CD14-positive monocyte (primary cell): Measurements from ENCODE around the gene GNB2. TPM values are rescaled to one million over a fixed set of nuclear protein-coding genes. Genes with fewer than 3 reads are reported as not detected.
"Not testable (repeated sequence)": the region's sequence is repeated elsewhere in the genome, so short reads cannot be mapped to it uniquely, and the experiment has no call there.

Source experiments
- DNase-seq, 3 donors: peaks; one replicate each; pipeline ENCODE4 v3.0.0-alpha.2; 2011 to 2022
- H2AFZ ChIP-seq: 2 replicates; pipeline ENCODE4 v1.6.0; 2012; ENCODE audit warnings: mild to moderate bottlenecking, low read depth, low read length, inconsistent platforms; ENCODE audit not compliant: insufficient read depth, poor library complexity, severe bottlenecking
- H3K27ac ChIP-seq, 2 donors: 1 replicate in 1 of 2; 2 replicates in 1 of 2; pipeline ENCODE4 v1.5.1; 2012 to 2013; ENCODE audit warnings: low read length in 2 of 2, control low read depth in 1 of 2, inconsistent platforms in 1 of 2, low read depth in 1 of 2, mild to moderate bottlenecking in 1 of 2
- H3K27me3 ChIP-seq, 2 donors: one replicate each; pipeline versions ENCODE4 v1.6.0 to v1.6.1; 2011 to 2013; ENCODE audit warnings: low read length in 2 of 2; ENCODE audit not compliant: control insufficient read depth in 2 of 2, insufficient read depth in 2 of 2
- H3K36me3 ChIP-seq, 2 donors: replicated peaks in 1 of 2; 1 replicate in 1 of 2; 2 replicates in 1 of 2; pipeline versions ENCODE4 v1.5.1 to v1.6.1; 2012 to 2013; ENCODE audit warnings: low read length in 2 of 2, control low read depth in 1 of 2, inconsistent platforms in 1 of 2, mild to moderate bottlenecking in 1 of 2; ENCODE audit not compliant: insufficient read depth in 2 of 2, control insufficient read depth in 1 of 2
- H3K4me1 ChIP-seq, 2 donors: 1 replicate in 1 of 2; 2 replicates in 1 of 2; pipeline versions ENCODE4 v1.5.1 to v1.6.1; 2012 to 2013; ENCODE audit warnings: low read length in 2 of 2, control low read depth in 1 of 2, inconsistent platforms in 1 of 2, mild to moderate bottlenecking in 1 of 2, moderate library complexity in 1 of 2; ENCODE audit not compliant: insufficient read depth in 2 of 2, control insufficient read depth in 1 of 2
- H3K4me2 ChIP-seq: replicated peaks from 2 replicates; pipeline ENCODE3; 2012; ENCODE audit warnings: low read length, moderate library complexity, mild to moderate bottlenecking; ENCODE audit not compliant: poor library complexity, severe bottlenecking; ENCODE audit errors: extremely low read depth
- H3K4me3 ChIP-seq, 3 experiments: fragments of 200-600 bp in 1 of 3; sonication (generic) in 1 of 3; replicated peaks in 1 of 3; 1 replicate in 2 of 3; 2 replicates in 1 of 3; pipeline ENCODE4 v1.5.1; 2011 to 2013; ENCODE audit warnings: low read length in 3 of 3, mild to moderate bottlenecking in 3 of 3, control low read depth in 2 of 3, low read depth in 2 of 3, inconsistent platforms in 1 of 3, moderate library complexity in 1 of 3
- H3K79me2 ChIP-seq: 2 replicates; pipeline ENCODE4 v1.6.0; 2012; ENCODE audit warnings: mild to moderate bottlenecking, control low read depth, inconsistent platforms, low read length, moderate library complexity; ENCODE audit not compliant: insufficient read depth
- H3K9ac ChIP-seq: 2 replicates; pipeline ENCODE4 v1.6.0; 2017; ENCODE audit warnings: low read length, mild to moderate bottlenecking; ENCODE audit not compliant: insufficient read depth, poor library complexity, severe bottlenecking
- H3K9me3 ChIP-seq, 2 donors: replicated peaks in 1 of 2; 1 replicate in 1 of 2; 2 replicates in 1 of 2; pipeline versions ENCODE4 v1.5.1 to v1.6.1; 2012 to 2013; ENCODE audit warnings: low read length in 2 of 2, control low read depth in 1 of 2; ENCODE audit not compliant: control insufficient read depth in 1 of 2, insufficient read depth in 1 of 2
- H4K20me1 ChIP-seq: 2 replicates; pipeline ENCODE4 v1.6.0; 2012; ENCODE audit warnings: mild to moderate bottlenecking, low read length, control low read depth, moderate library complexity; ENCODE audit not compliant: insufficient read depth
- H3K27ac Mint-ChIP-seq, 7 donors: one replicate each; pipeline ENCODE4 v1.8.0; 2020; ENCODE audit warnings: mild to moderate bottlenecking in 7 of 7, mixed read lengths in 7 of 7, moderate library complexity in 6 of 7, inconsistent platforms in 2 of 7
- H3K27me3 Mint-ChIP-seq, 3 donors: one replicate each; pipeline ENCODE4 v1.8.0; 2021 to 2022; ENCODE audit warnings: low read depth in 3 of 3, mild to moderate bottlenecking in 3 of 3, mixed read lengths in 3 of 3, moderate library complexity in 3 of 3, inconsistent platforms in 1 of 3
- H3K36me3 Mint-ChIP-seq, 2 donors: one replicate each; pipeline ENCODE4 v1.8.0; 2020; ENCODE audit warnings: mixed read lengths in 2 of 2, inconsistent platforms in 1 of 2, mild to moderate bottlenecking in 1 of 2
- H3K4me1 Mint-ChIP-seq: one replicate; pipeline ENCODE4 v1.8.0; 2020; ENCODE audit warnings: mild to moderate bottlenecking, mixed read lengths
- H3K4me3 Mint-ChIP-seq, 2 donors: one replicate each; pipeline ENCODE4 v1.8.0; 2020; ENCODE audit warnings: mild to moderate bottlenecking in 2 of 2, mixed read lengths in 2 of 2, moderate library complexity in 1 of 2
- H3K9me3 Mint-ChIP-seq, 7 donors: one replicate each; pipeline ENCODE4 v1.8.0; 2020 to 2022; ENCODE audit warnings: mixed read lengths in 7 of 7, mild to moderate bottlenecking in 6 of 7, moderate library complexity in 6 of 7, inconsistent platforms in 2 of 7
- CTCF ChIP-seq: fragments of 200-600 bp; IDR thresholded peaks from one replicate; pipeline ENCODE4 v1.8.0; 2022; ENCODE audit warnings: antibody characterized with exemption, mild to moderate bottlenecking
- WGBS: methylation state at CpG from one replicate; pipeline ENCODE4 v1.1.5; 2013; ENCODE audit warnings: missing lambda C conversion rate; ENCODE audit not compliant: insufficient coverage; 5-methylcytosine and 5-hydroxymethylcytosine counted together
- intact Hi-C, 2 donors: fragments of 100-400 bp; cut with micrococcal nuclease; formaldehyde crosslinking; loops; one replicate each; pipeline versions ENCODE4 v1.15.0 to v1.15.1; 2023
- polyA plus RNA-seq, 3 donors: library from polyadenylated mRNA; depleted of rRNA in 1 of 3; unstranded in 2 of 3; stranded (reverse) in 1 of 3; fragments of 300-500 nt in 2 of 3; fragments of >200 nt in 1 of 3; fragmentation: Illumina TruSeq in 2 of 3; gene quantifications; 1 replicate in 2 of 3; 2 replicates in 1 of 3; pipeline ENCODE4 v1.2.3, GENCODE V29; 2012 to 2021

GNB2 gene
- polyA plus RNA-seq, 3 donors: 90.0 to 436 (median 94.6) TPM

GRCh38 chr7:100714725-100715124 is 41.2 kb downstream of the GNB2 start:
- no peaks in the 10 kb centered on the region for H4K20me1 ChIP-seq
- no peaks in the 10 kb centered on the region for H3K4me1 ChIP-seq
- Mint-ChIP-seq H3K36me3 (peaks cover 0 to 4% of the 10 kb centered on the region in 2 donors), H3K4me3 (no peak overlapping the region), H3K27me3 (peaks cover 14 to 31% (median 22%) of the 10 kb centered on the region in 3 donors), H3K9me3 (peaks cover 11 to 25% (median 23%) of the 10 kb centered on the region in 7 donors), H3K4me1 (no peaks in the 10 kb centered on the region), H3K27ac (no peak overlapping the region)
- no peak overlapping the region for H3K4me2 ChIP-seq
- no peaks in the 10 kb centered on the region for H3K36me3 ChIP-seq
- DNase-seq: no peak
- no peak overlapping the region for H3K9ac ChIP-seq
- H3K4me3 ChIP-seq: no peak overlapping the region
- no peak for TF ChIP-seq CTCF
- H3K9me3 ChIP-seq: peaks cover 4 to 18% of the 10 kb centered on the region in 2 donors
- H2AFZ ChIP-seq: no peak overlapping the region
- no peaks in the 10 kb centered on the region for H3K79me2 ChIP-seq
- intact Hi-C loops: no loop called here
- H3K27me3 ChIP-seq: peaks cover 9 to 11% of the 10 kb centered on the region in 2 donors
- no peak overlapping the region for H3K27ac ChIP-seq
- WGBS: 77% methylated on average over 8 of the region's 8 CpGs

- H3K4me1 ChIP-seq, H3K4me1 Mint-ChIP-seq, H3K4me3 Mint-ChIP-seq, H3K4me3 ChIP-seq, H3K9ac ChIP-seq, intact Hi-C loops, H3K27ac ChIP-seq, H3K36me3 ChIP-seq, DNase-seq, H4K20me1 ChIP-seq, H3K36me3 Mint-ChIP-seq, H2AFZ ChIP-seq, H3K4me2 ChIP-seq, H3K79me2 ChIP-seq: not testable (repeated sequence)
- H3K9me3 Mint-ChIP-seq: peaks cover 11 to 37% (median 24%) of the 10 kb centered on the region in 7 donors
- peaks cover 35 to 54% (median 41%) of the 10 kb centered on the region in 3 donors for H3K27me3 Mint-ChIP-seq
- peak overlapping the region in 1 of 7 donors; percentile 32 for H3K27ac Mint-ChIP-seq
- Histone ChIP-seq H3K9me3 (peaks cover 12 to 18% of the 10 kb centered on the region in 2 donors), H3K27me3 (peaks cover 24 to 32% of the 10 kb centered on the region in 2 donors)
- 76% methylated on average over 2 of the region's 2 CpGs for WGBS
These were observed 43.5 kb downstream of the GNB2 start for GRCh38 chr7:100717073-100717472.
